ENCODE data around the gene GNB1L. TPM values are rescaled to one million over a fixed set of nuclear protein-coding genes. Genes with fewer than 3 reads are reported as not detected.

Gene GNB1L
- polyA plus RNA-seq, 1 experiment, result 3.6 TPM

DNA sequence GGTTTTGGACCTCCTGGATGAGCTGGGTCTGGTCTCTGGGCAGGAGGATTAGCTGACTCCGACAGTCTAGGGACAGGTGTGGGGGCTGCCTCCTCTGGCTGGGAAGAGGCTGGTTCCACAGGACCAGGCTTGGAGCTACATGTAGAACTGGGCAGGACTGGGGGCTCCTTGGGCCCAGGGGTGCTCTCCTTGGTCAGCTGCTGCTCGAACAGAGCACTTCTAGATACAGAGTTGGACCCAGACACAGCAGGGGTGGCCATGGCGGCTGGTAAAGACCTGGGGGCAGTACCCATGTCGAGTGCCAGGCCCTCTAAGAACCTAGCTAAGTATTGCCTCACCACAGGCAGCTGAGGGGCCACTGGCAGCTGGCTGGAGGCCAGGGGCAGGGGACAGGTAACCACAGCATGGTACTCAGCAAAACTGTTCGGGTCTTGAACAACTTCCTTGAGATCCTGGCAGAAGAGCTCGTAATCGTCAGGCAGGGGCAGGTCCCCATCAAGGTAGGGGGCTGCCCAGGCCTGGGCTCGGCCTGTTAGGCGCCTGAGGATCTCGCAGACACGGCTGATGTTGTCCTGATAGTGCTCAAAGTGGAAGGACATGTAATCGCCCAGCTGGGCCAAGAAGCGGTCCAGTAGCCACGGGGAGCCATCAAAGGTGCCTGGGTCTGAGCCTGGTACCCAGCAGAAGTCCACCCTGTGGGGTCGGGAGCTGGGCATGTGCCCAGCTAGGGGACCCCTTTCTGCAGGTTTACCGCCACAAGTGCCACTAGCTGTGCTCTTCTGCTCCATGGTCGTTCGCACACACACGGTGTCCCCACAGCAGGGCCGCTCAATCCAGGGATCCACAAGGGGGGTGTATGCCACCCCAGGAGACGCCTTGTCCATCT, 3.1 kb downstream of the GNB1L start:
- no peak overlapping the region for H3K4me3 ChIP-seq (ENCODE audit: low read depth, low read length)
- POLR2A ChIA-PET, result interaction anchor here (0.6 kb wide), 1 partner anchor 163 kb away, joined by 3 read pairs; no protein-coding TSS in a partner anchor
- CTCF ChIA-PET, result interaction anchor here (1.5 kb wide), 1 partner anchor 121 kb away, joined by 5 read pairs; no protein-coding TSS in a partner anchor
- no peak for DNase-seq (ENCODE audit: low read depth)
- H3K36me3 ChIP-seq (ENCODE audit: control insufficient read depth, insufficient read depth, low read length), result peaks cover 25% of the 10 kb centered on the region
- TF ChIP-seq, protein P1, sequence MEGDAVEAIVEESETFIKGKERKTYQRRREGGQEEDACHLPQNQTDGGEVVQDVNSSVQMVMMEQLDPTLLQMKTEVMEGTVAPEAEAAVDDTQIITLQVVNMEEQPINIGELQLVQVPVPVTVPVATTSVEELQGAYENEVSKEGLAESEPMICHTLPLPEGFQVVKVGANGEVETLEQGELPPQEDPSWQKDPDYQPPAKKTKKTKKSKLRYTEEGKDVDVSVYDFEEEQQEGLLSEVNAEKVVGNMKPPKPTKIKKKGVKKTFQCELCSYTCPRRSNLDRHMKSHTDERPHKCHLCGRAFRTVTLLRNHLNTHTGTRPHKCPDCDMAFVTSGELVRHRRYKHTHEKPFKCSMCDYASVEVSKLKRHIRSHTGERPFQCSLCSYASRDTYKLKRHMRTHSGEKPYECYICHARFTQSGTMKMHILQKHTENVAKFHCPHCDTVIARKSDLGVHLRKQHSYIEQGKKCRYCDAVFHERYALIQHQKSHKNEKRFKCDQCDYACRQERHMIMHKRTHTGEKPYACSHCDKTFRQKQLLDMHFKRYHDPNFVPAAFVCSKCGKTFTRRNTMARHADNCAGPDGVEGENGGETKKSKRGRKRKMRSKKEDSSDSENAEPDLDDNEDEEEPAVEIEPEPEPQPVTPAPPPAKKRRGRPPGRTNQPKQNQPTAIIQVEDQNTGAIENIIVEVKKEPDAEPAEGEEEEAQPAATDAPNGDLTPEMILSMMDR (IDR thresholded peaks at IDR 0.05; ENCODE audit: insufficient read depth, low read depth, low read length), result no peak
- no peaks in the 10 kb centered on the region for H3K27me3 ChIP-seq (ENCODE audit: control insufficient read depth, insufficient read depth, low read length)

DNA sequence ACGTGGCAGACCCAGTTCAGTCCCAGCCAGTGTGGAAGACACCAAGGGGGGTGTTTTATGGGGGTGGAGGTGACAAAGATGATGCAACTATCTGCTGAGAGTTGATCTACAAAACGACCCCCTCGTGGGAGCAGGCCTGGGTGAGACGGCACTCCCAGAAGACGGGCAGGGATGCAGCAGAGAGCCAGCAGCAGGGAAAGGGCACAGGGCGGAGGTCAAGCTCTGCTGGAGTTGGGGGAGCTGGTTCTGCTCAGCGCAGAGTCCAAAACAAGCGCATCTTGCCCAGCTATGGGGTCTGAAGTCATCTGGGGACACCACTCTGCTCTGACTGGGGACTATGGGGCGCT, 3.9 kb downstream of the GNB1L start:
- H3K4me3 ChIP-seq (ENCODE audit: low read depth, low read length), result no peak overlapping the region
- CTCF ChIA-PET, result interaction anchor here (1.2 kb wide), 1 partner anchor 120 kb away, joined by 6 read pairs; no protein-coding TSS in a partner anchor
- H3K27me3 ChIP-seq (ENCODE audit: control insufficient read depth, insufficient read depth, low read length), result no peaks in the 10 kb centered on the region
- peaks cover 25% of the 10 kb centered on the region for H3K36me3 ChIP-seq (ENCODE audit: control insufficient read depth, insufficient read depth, low read length)
- POLR2A ChIA-PET, result no interaction called here
- DNase-seq (ENCODE audit: low read depth), result no peak
- TF ChIP-seq, protein P1 (IDR thresholded peaks at IDR 0.05; ENCODE audit: insufficient read depth, low read depth, low read length), result no peak

DNA sequence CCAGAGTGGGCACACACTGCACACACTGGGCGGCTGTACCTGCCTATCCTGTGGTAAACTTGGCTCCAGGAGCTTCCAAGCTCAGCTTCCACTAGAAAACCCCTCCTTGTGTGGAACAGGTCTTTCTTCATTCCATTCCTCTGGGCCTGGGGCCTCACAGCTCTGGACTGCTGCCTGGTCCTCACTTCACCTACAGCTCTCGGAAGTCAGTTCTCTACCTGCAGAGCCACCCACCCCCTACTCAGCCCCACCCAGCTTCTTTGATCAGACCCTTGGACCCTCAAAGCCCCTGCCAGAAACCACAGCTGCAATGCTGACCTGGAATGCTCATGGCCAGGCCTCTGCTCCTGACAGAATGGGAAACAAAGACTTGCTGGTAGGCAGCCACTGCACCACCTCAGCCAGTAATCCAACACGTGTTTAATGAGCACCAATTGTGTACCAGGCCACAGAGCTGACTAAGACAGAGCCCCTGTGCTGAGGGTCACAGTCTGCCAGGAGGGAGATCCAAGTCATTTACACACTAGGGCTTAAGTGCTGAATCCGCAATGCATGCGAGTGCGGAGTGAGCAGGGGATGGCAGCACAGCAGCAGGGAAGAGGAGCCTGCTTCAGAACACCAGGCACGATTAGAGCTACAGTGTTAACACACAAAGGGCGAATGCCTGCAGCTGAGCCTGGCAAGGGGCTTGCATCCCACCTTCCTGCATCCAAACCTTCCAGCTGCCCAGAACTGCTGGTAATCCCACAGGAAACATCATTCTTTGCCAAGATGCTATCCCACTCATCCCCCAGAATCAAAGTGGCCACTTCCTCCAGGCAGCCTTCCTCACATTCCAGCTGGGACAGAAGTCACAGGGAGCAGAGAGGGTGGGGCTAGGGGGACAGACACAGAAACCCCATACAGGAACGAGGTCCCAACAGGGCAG, 4.6 kb downstream of the GNB1L start:
- TF ChIP-seq, protein P1 (IDR thresholded peaks at IDR 0.05; ENCODE audit: insufficient read depth, low read depth, low read length), result no peak
- POLR2A ChIA-PET, result no interaction called here
- Histone ChIP-seq H3K36me3 (ENCODE audit: control insufficient read depth, insufficient read depth, low read length) (peaks cover 25% of the 10 kb centered on the region), H3K4me3 (ENCODE audit: low read depth, low read length) (no peak overlapping the region), H3K27me3 (ENCODE audit: control insufficient read depth, insufficient read depth, low read length) (no peaks in the 10 kb centered on the region)
- DNase-seq (ENCODE audit: low read depth), result no peak
- CTCF ChIA-PET, result interaction anchor here (1.2 kb wide), 1 partner anchor 120 kb away, joined by 6 read pairs; no protein-coding TSS in a partner anchor

DNA sequence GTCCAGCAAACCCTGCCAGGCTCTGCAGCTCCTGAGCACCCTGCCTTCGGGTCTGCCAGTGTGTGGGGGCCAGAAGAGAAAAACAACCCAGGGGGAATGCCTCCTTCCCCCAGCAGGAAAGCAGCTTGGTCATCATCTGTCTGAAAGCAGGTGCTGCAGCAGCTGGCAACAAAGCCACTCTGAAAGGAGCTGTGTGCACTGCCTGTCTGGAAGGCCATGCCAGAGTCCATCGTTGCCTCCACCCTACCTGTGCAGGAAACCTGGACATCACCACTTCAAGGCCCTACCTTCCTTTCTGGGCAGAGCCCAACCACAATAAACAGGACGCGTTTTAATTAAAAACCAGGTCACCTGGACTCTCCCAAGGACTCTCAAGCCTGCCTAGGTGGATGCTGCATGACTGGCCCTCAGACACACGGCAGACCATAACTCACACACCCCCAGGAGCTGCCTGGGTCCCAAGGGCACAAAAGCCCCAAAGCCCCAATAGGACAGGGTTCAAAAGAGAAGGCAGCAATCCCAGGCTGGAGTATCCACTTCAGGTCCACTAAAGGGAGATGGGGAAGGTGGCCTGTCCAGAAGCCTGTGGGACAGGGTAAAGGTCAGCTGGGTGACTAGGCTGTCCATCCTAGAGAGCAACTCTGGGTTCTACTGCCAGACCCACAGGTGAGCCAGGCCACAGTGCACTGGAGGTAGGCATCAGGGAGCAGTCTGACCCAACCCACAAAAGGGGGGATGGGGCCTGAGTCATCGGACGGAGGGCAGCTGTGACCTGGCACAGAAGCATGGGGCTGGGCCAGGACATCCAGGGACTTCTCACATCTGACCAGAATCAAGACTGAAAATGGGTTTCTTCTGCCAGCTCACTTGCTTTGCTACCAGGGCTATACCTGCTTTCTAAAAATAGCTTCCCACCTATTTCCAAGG, 6.1 kb downstream of the GNB1L start:
- no peak for DNase-seq (ENCODE audit: low read depth)
- CTCF ChIA-PET, result interaction anchor here (0.5 to 1.3 kb wide), 2 partner anchors 38 to 118 kb away, joined by 3 to 4 read pairs; no protein-coding TSS in a partner anchor
- POLR2A ChIA-PET, result interaction anchor here (0.9 kb wide), 1 partner anchor 39 kb away, joined by 4 read pairs; no protein-coding TSS in a partner anchor

More for the DNA sequence above, 6.1 kb downstream of the GNB1L start:
- Histone ChIP-seq H3K36me3 (ENCODE audit: control insufficient read depth, insufficient read depth, low read length) (peaks cover 25% of the 10 kb centered on the region), H3K4me3 (ENCODE audit: low read depth, low read length) (no peak overlapping the region), H3K27me3 (ENCODE audit: control insufficient read depth, insufficient read depth, low read length) (no peaks in the 10 kb centered on the region)
- TF ChIP-seq, protein P1 (IDR thresholded peaks at IDR 0.05; ENCODE audit: insufficient read depth, low read depth, low read length), result no peak

Data from BJ (cell line).